GM12878 (cell line): ENCODE measurements around the gene SPIB. TPM values are rescaled to one million over a fixed set of nuclear protein-coding genes. Genes with fewer than 3 reads are reported as not detected.

ENCODE experiments used
- ATAC-seq: fragments of 200-7000 bp; cut with Tn5 transposase; 3 replicates; pipeline ENCODE4 v1.9.1; 2020; ENCODE audit warnings: mild to moderate bottlenecking, moderate library complexity
- BruUV-seq: library from RNA; stranded (reverse); fragments of 400-500 nt; replicated peaks from 2 replicates; lab custom pipeline; 2021; lab: Mats Ljungman, UMichigan
- CTCF ChIA-PET: fragments of 300-600 bp; sonication (Branson Sonifier 250); formaldehyde crosslinking; extraction: SDS; loops from one replicate; lab custom pipeline; 2021; ENCODE audit warnings: inconsistent platforms; lab: Yijun Ruan, JAX
- POLR2A ChIA-PET: fragments of 350-600 bp; formaldehyde crosslinking; extraction: SDS; loops from one replicate; lab custom pipeline; 2021; ENCODE audit warnings: inconsistent platforms; lab: Charles Lee
- RAD21 ChIA-PET: fragments of 300-600 bp; sonication (Branson Sonifier 250); formaldehyde crosslinking; loops from one replicate; lab custom pipeline; 2023; ENCODE audit warnings: antibody characterized with exemption; ENCODE audit not compliant: unreplicated experiment; lab: Charles Lee
- SMC1A ChIA-PET: fragments of 300-600 bp; sonication (Branson Sonifier 250); formaldehyde crosslinking; loops from one replicate; lab custom pipeline; 2023; ENCODE audit not compliant: unreplicated experiment, uncharacterized antibody; lab: Charles Lee
- DNase-seq: peaks from one replicate; pipeline ENCODE4 v3.0.0-alpha.2; 2011; ENCODE audit warnings: low read depth, low spot score
- FAIRE-seq: peaks from 3 replicates; lab custom pipeline; 2011; peaks lifted over from hg19 to GRCh38; lab: Jason Lieb, UNC
- H2AFZ ChIP-seq: 2 replicates; pipeline ENCODE4 v1.6.0; 2011; ENCODE audit warnings: low read depth, low read length, control low read depth; ENCODE audit not compliant: control insufficient read depth
- H3K27ac ChIP-seq: 2 replicates; pipeline ENCODE4 v1.5.1; 2011; ENCODE audit warnings: control low read depth; ENCODE audit not compliant: control insufficient read depth, insufficient read depth
- H3K27me3 ChIP-seq, 2 experiments: replicated peaks in 1 of 2; 2 replicates each; pipeline versions ENCODE4 v1.6.0 to v1.6.1; 2011; ENCODE audit warnings: low read length in 1 of 2; ENCODE audit not compliant: control insufficient read depth in 2 of 2, insufficient read depth in 2 of 2
- H3K36me3 ChIP-seq, 2 experiments: 2 replicates each; pipeline ENCODE4 v1.5.1; 2011; ENCODE audit warnings: low read length in 1 of 2; ENCODE audit not compliant: control insufficient read depth in 2 of 2, insufficient read depth in 2 of 2
- H3K4me1 ChIP-seq: 2 replicates; pipeline ENCODE4 v1.6.1; 2011; ENCODE audit warnings: mild to moderate bottlenecking, low read length, moderate library complexity, mixed read lengths; ENCODE audit not compliant: control insufficient read depth, insufficient read depth
- H3K4me2 ChIP-seq: 2 replicates; pipeline ENCODE4 v1.6.0; 2011; ENCODE audit warnings: control low read depth; ENCODE audit not compliant: control insufficient read depth, insufficient read depth
- H3K4me3 ChIP-seq: fragments of 200-600 bp; sonication (generic); 2 replicates; pipeline ENCODE4 v1.5.1; 2016
- H3K79me2 ChIP-seq: 2 replicates; pipeline ENCODE4 v1.6.0; 2011; ENCODE audit warnings: low read length; ENCODE audit not compliant: control insufficient read depth, insufficient read depth
- H3K9ac ChIP-seq: 2 replicates; pipeline ENCODE4 v1.8.0; 2011; ENCODE audit warnings: low read length, control low read depth, mixed read lengths; ENCODE audit not compliant: control insufficient read depth, insufficient read depth
- H3K9me3 ChIP-seq: replicated peaks from 3 replicates; pipeline ENCODE4 v1.5.1; 2011; ENCODE audit warnings: mild to moderate bottlenecking, low read length; ENCODE audit not compliant: control insufficient read depth, insufficient read depth
- H4K20me1 ChIP-seq: 2 replicates; pipeline ENCODE4 v1.6.0; 2011; ENCODE audit not compliant: control insufficient read depth, insufficient read depth
- BMI1 ChIP-seq: fragments of 450-650 bp; IDR thresholded peaks from 2 replicates; pipeline ENCODE4 v1.6.1; 2016; ENCODE audit warnings: mild to moderate bottlenecking, moderate library complexity, borderline replicate concordance
- CBX3 ChIP-seq: fragments of 200-600 bp; sonication (generic); IDR thresholded peaks from 2 replicates; pipeline ENCODE4 v1.6.1; 2016; ENCODE audit warnings: low read depth, borderline replicate concordance
- DPF2 ChIP-seq: fragments of 450-650 bp; IDR thresholded peaks from 2 replicates; pipeline ENCODE4 v1.6.1; 2017; ENCODE audit warnings: mild to moderate bottlenecking
- HDAC6 ChIP-seq: fragments of 200-600 bp; sonication (generic); IDR thresholded peaks from one replicate; pipeline ENCODE4 v1.8.0; 2017; ENCODE audit warnings: antibody characterized with exemption; ENCODE audit not compliant: unreplicated experiment
- HSF1 ChIP-seq: fragments of 150-350 bp; IDR thresholded peaks from 2 replicates; pipeline ENCODE4 v1.6.1; 2014; ENCODE audit warnings: mild to moderate bottlenecking, low read depth, low read length
- LARP7 ChIP-seq: fragments of 450-650 bp; IDR thresholded peaks from 2 replicates; pipeline ENCODE4 v1.6.1; 2017; ENCODE audit warnings: mild to moderate bottlenecking
- MTA3 ChIP-seq: IDR thresholded peaks from 2 replicates; pipeline ENCODE4 v1.6.1; 2012; ENCODE audit warnings: low read length, inconsistent platforms, borderline replicate concordance
- NFIC ChIP-seq: IDR thresholded peaks from 2 replicates; pipeline ENCODE4 v1.6.1; 2012; ENCODE audit warnings: low read depth, mild to moderate bottlenecking, inconsistent platforms, low read length, moderate library complexity
- NFYB ChIP-seq: IDR thresholded peaks from 2 replicates; pipeline ENCODE4 v1.6.1; 2011; ENCODE audit warnings: low read depth, mild to moderate bottlenecking, low read length, improper control_type of control experiment, moderate library complexity; ENCODE audit not compliant: insufficient read depth
- NR2F1 ChIP-seq: fragments of 450-650 bp; conservative IDR thresholded peaks from 2 replicates; pipeline ENCODE4 v1.6.1; 2017; ENCODE audit warnings: mild to moderate bottlenecking
- POLR2AphosphoS2 ChIP-seq: IDR thresholded peaks from 2 replicates; pipeline ENCODE4 v1.6.1; 2011; ENCODE audit warnings: low read depth, mild to moderate bottlenecking, low read length, improper control_type of control experiment, moderate library complexity
- SIN3A ChIP-seq: IDR thresholded peaks from 2 replicates; pipeline ENCODE4 v1.6.1; 2012; ENCODE audit warnings: low read depth, low read length, improper control_type of control experiment
- SMC3 ChIP-seq: IDR thresholded peaks from 2 replicates; pipeline ENCODE4 v1.6.1; 2011; ENCODE audit warnings: low read length, improper control_type of control experiment, borderline replicate concordance
- SP1 ChIP-seq: IDR thresholded peaks from one replicate; pipeline ENCODE4 v1.6.1; 2011; ENCODE audit warnings: low read depth, low read length
- SRF ChIP-seq, 2 experiments: IDR thresholded peaks; 2 replicates each; pipeline ENCODE4 v1.6.1; 2011; ENCODE audit warnings: low read depth in 2 of 2, low read length in 2 of 2, mild to moderate bottlenecking in 1 of 2, moderate library complexity in 1 of 2
- STAT1 ChIP-seq: fragments of 450-650 bp; conservative IDR thresholded peaks from 2 replicates; pipeline ENCODE4 v1.6.1; 2014; ENCODE audit warnings: antibody characterized with exemption, mild to moderate bottlenecking
- TBL1XR1 ChIP-seq: IDR thresholded peaks from 2 replicates; pipeline ENCODE4 v1.6.1; 2012; ENCODE audit warnings: low read depth, low read length, improper control_type of control experiment
- YY1 ChIP-seq: IDR thresholded peaks from 2 replicates; pipeline ENCODE4 v1.6.1; 2011; ENCODE audit warnings: low read depth, mild to moderate bottlenecking, low read length
- ZNF384 ChIP-seq: IDR thresholded peaks from 2 replicates; pipeline ENCODE4 v1.6.1; 2012; ENCODE audit warnings: low read depth, mild to moderate bottlenecking, low read length, improper control_type of control experiment, borderline replicate concordance
- WGBS: methylation state at CpG from one replicate; pipeline ENCODE4 v1.1.6; 2016; ENCODE audit warnings: low lambda C conversion rate; ENCODE audit not compliant: insufficient replicate concordance, insufficient coverage; ENCODE audit errors: missing lambda C conversion rate; 5-methylcytosine and 5-hydroxymethylcytosine counted together
- in situ Hi-C: fragments of 300-500 bp; cut with MboI; formaldehyde crosslinking; loops from 9 replicates; pipeline ENCODE4 v1.14.3; 2018; ENCODE audit warnings: mixed read lengths
- intact Hi-C: fragments of 100-400 bp; cut with micrococcal nuclease; formaldehyde crosslinking; loops from one replicate; pipeline ENCODE4 v1.14.2; 2022; ENCODE audit not compliant: unreplicated experiment
- polyA plus RNA-seq, 11 experiments: library from polyadenylated mRNA; depleted of rRNA in 4 of 11; unstranded in 6 of 11; stranded (reverse) in 5 of 11; fragments of >200 nt; fragmentation: Nextera tagmentation in 4 of 11; fragmentation: Illumina TruSeq in 1 of 11; extraction: Ambion mirVana in 4 of 11; extraction: Trizol in 1 of 11; gene quantifications; 1 replicate in 1 of 11; 2 replicates in 10 of 11; pipeline versions ENCODE4 v1.2.1 to v1.2.3, GENCODE V29; 2011 to 2016; ENCODE audit warnings: inconsistent platforms in 2 of 11, missing spikeins in 2 of 11, low read depth in 1 of 11
- total RNA-seq, 4 experiments: library from RNA; depleted of rRNA in 3 of 4; stranded (reverse); fragments of >200 nt in 3 of 4; fragmentation: Illumina TruSeq in 1 of 4; extraction: Trizol in 1 of 4; gene quantifications; 2 replicates each; pipeline versions ENCODE4 v1.2.1 to v1.2.3, GENCODE V29; 2013 to 2021
- TF ChIP-seq, protein P1 (sequence below): fragments of 450-650 bp; conservative IDR thresholded peaks from 2 replicates; pipeline ENCODE4 v1.6.1; 2017; ENCODE audit warnings: mild to moderate bottlenecking, moderate library complexity

SPIB gene
- total and polyA plus RNA-seq, 10 of the 15 experiments (the other 5 are each of a cell fraction or from before 2014, with no cell fraction given), result 3.5 to 123 (median 56.0) TPM

- TF ChIP-seq BMI1 (peak; percentile 20; the same call in 1 of the 2 replicates), YY1 (0 out of 2 replicates have a peak, but pooled peaks have one; percentile 11), ZNF384 (no peak), POLR2AphosphoS2 (no peak; the same call in 1 of the 2 replicates), NFIC (0 out of 2 replicates have a peak, but pooled peaks have one; percentile 6), HDAC6 (no peak), LARP7 (peak; percentile 48; the same call in 1 of the 2 replicates), MTA3 (0 out of 2 replicates have a peak, but pooled peaks have one; percentile 28), NFYB (no peak)
Measured at GRCh38 chr19:50419022-50419579, 363 bp downstream of the SPIB start (continued).

GRCh38 chr19:50419580-50420035 is 870 bp downstream of the SPIB start:
- in situ Hi-C loops (no loop called here), intact Hi-C loops (loop anchor here (2.0 kb wide), 3 partner anchors 13 to 51 kb away; partner anchors contain the start of gene MYBPC2)
- Histone ChIP-seq H3K79me2 (peaks cover 33% of the 10 kb centered on the region), H3K4me1 (peaks cover 44% of the 10 kb centered on the region), H4K20me1 (peaks cover 4% of the 10 kb centered on the region), H3K27me3 (no peaks in the 10 kb centered on the region), H3K9ac (peak overlapping the region; percentile 60), H2AFZ (no peak overlapping the region), H3K36me3 (peaks cover 7 to 9% of the 10 kb centered on the region in 2 experiments; a peak in 3 of 4 replicates), H3K4me2 (peak overlapping the region; percentile 61), H3K9me3 (no peaks in the 10 kb centered on the region), H3K4me3 (peak overlapping the region; percentile 78), H3K27ac (peak overlapping the region; percentile 79)
- no peak for DNase-seq
- POLR2A ChIA-PET, result interaction anchor here (1.0 to 4.8 kb wide), 9 partner anchors 10 to 525 kb away, joined by 3 to 26 read pairs (median 5); partner anchors contain the start of gene POLD1
- no TSS peak for BruUV-seq
- RAD21 ChIA-PET, result interaction anchor here (0.7 to 2.7 kb wide), 5 partner anchors 36 to 87 kb away, joined by 3 to 14 read pairs (median 6); partner anchors contain the start of genes NAPSA and POLD1
- peak; percentile 38 for FAIRE-seq
- CTCF ChIA-PET, result interaction anchor here (1.3 to 3.1 kb wide), 6 partner anchors 41 to 137 kb away, joined by 3 to 19 read pairs (median 6); no protein-coding TSS in a partner anchor
- WGBS, result 3% methylated on average over 8 of the region's 8 CpGs
- SMC1A ChIA-PET, result interaction anchor here (1.0 to 2.1 kb wide), 5 partner anchors 11 to 77 kb away, joined by 3 to 10 read pairs (median 4); partner anchors contain the start of gene POLD1
- peak; percentile 2 for ATAC-seq
- TF ChIP-seq STAT1, result no peak
- TF ChIP-seq NR2F1, result peak; percentile 78
- no peak for TF ChIP-seq SRF (IDR thresholded peaks at IDR 0.05; ENCODE audit: low read depth in 2 of 2, low read length in 2 of 2)
- peak; percentile 36 for TF ChIP-seq SP1
- no peak for TF ChIP-seq SMC3
- peak; percentile 73 for TF ChIP-seq DPF2
- no peak for TF ChIP-seq HSF1
- TF ChIP-seq, protein P1, sequence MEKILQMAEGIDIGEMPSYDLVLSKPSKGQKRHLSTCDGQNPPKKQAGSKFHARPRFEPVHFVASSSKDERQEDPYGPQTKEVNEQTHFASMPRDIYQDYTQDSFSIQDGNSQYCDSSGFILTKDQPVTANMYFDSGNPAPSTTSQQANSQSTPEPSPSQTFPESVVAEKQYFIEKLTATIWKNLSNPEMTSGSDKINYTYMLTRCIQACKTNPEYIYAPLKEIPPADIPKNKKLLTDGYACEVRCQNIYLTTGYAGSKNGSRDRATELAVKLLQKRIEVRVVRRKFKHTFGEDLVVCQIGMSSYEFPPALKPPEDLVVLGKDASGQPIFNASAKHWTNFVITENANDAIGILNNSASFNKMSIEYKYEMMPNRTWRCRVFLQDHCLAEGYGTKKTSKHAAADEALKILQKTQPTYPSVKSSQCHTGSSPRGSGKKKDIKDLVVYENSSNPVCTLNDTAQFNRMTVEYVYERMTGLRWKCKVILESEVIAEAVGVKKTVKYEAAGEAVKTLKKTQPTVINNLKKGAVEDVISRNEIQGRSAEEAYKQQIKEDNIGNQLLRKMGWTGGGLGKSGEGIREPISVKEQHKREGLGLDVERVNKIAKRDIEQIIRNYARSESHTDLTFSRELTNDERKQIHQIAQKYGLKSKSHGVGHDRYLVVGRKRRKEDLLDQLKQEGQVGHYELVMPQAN, result peak; percentile 66; the same call in 1 of the 2 replicates
- peak; percentile 89 for TF ChIP-seq TBL1XR1
- TF ChIP-seq SIN3A, result no peak
- no peak for TF ChIP-seq CBX3
